ENCODE measurements around the gene UCP3. TPM values are rescaled to one million over a fixed set of nuclear protein-coding genes. Genes with fewer than 3 reads are reported as not detected.

Gene UCP3
- total and polyA plus RNA-seq, 10 of the 15 experiments (the other 5 are each of a cell fraction or from before 2014, with no cell fraction given): 0.02 to 1.9 (median 0.94) TPM

GRCh38 chr11:73990730-73991129, 18.2 kb downstream of the UCP3 start (continued):
- TF ChIP-seq ATF2 (IDR thresholded peaks at IDR 0.05; ENCODE audit: low read length) (no peak), CEBPZ (IDR thresholded peaks at IDR 0.05; ENCODE audit: low read depth, low read length) (no peak), RUNX3 (IDR thresholded peaks at IDR 0.05; ENCODE audit: low read length) (no peak), ZBTB4 (CRISPR knock-in tag; IDR thresholded peaks at IDR 0.05) (no peak)

Measured in GM12878 (cell line).